Islet of Langerhans (tissue), 1 donor: ENCODE measurements around the gene LEF1.

ENCODE experiments used
- FAIRE-seq: peaks from one replicate; lab custom pipeline; 2011; peaks lifted over from hg19 to GRCh38; lab: Jason Lieb, UNC

Gene LEF1

GRCh38 chr4:108174856-108175255 is 6.1 kb upstream of the LEF1 start:
- FAIRE-seq = no peak

- no peak for FAIRE-seq
Observed at GRCh38 chr4:108173599-108174057, 4.9 kb upstream of the LEF1 start.

- no peak for FAIRE-seq
Observed at GRCh38 chr4:108172753-108173598, 4.2 kb upstream of the LEF1 start.

GRCh38 chr4:108172231-108172752 is 3.6 kb upstream of the LEF1 start:
- FAIRE-seq = no peak

- no peak for FAIRE-seq
Observed at GRCh38 chr4:108171339-108172230, 2.9 kb upstream of the LEF1 start.

GRCh38 chr4:108170631-108171338 is 2.1 kb upstream of the LEF1 start:
- FAIRE-seq = no peak

- FAIRE-seq = no peak
Observed at GRCh38 chr4:108169664-108170063, 932 bp upstream of the LEF1 start.

- no peak for FAIRE-seq
Observed at GRCh38 chr4:108168160-108168670, 517 bp downstream of the LEF1 start.

- FAIRE-seq = no peak
Observed at GRCh38 chr4:108166441-108167315, 2.1 kb downstream of the LEF1 start.

GRCh38 chr4:108166038-108166437 is 2.7 kb downstream of the LEF1 start:
- no peak for FAIRE-seq

GRCh38 chr4:108165586-108165985 is 3.1 kb downstream of the LEF1 start:
- FAIRE-seq = no peak

GRCh38 chr4:108163351-108163750 is 5.4 kb downstream of the LEF1 start:
- FAIRE-seq = no peak

- no peak for FAIRE-seq
Observed at GRCh38 chr4:108160741-108161352, 7.9 kb downstream of the LEF1 start.

- no peak for FAIRE-seq
Observed at GRCh38 chr4:108159845-108160244, 8.9 kb downstream of the LEF1 start.

GRCh38 chr4:108157655-108158054 is 11.1 kb downstream of the LEF1 start:
- no peak for FAIRE-seq

GRCh38 chr4:108156391-108156790 is 12.3 kb downstream of the LEF1 start:
- FAIRE-seq = peak; percentile 5

GRCh38 chr4:108155373-108155772 is 13.4 kb downstream of the LEF1 start:
- FAIRE-seq = no peak

GRCh38 chr4:108152980-108153379 is 15.8 kb downstream of the LEF1 start:
- no peak for FAIRE-seq

GRCh38 chr4:108149588-108150380 is 18.9 kb downstream of the LEF1 start:
- no peak for FAIRE-seq

- FAIRE-seq = no peak
Observed at GRCh38 chr4:108148316-108148715, 20.4 kb downstream of the LEF1 start.
